CD14-positive monocyte (primary cell): Measurements from ENCODE around the gene DLEU7. TPM values are rescaled to one million over a fixed set of nuclear protein-coding genes. Genes with fewer than 3 reads are reported as not detected.

Experiments used
- DNase-seq, 3 donors: peaks; one replicate each; pipeline ENCODE4 v3.0.0-alpha.2; 2011 to 2022
- H2AFZ ChIP-seq: 2 replicates; pipeline ENCODE4 v1.6.0; 2012; ENCODE audit warnings: mild to moderate bottlenecking, low read depth, low read length, inconsistent platforms; ENCODE audit not compliant: insufficient read depth, poor library complexity, severe bottlenecking
- H3K27ac ChIP-seq, 2 donors: 1 replicate in 1 of 2; 2 replicates in 1 of 2; pipeline ENCODE4 v1.5.1; 2012 to 2013; ENCODE audit warnings: low read length in 2 of 2, control low read depth in 1 of 2, inconsistent platforms in 1 of 2, low read depth in 1 of 2, mild to moderate bottlenecking in 1 of 2
- H3K27me3 ChIP-seq, 2 donors: one replicate each; pipeline versions ENCODE4 v1.6.0 to v1.6.1; 2011 to 2013; ENCODE audit warnings: low read length in 2 of 2; ENCODE audit not compliant: control insufficient read depth in 2 of 2, insufficient read depth in 2 of 2
- H3K36me3 ChIP-seq, 2 donors: replicated peaks in 1 of 2; 1 replicate in 1 of 2; 2 replicates in 1 of 2; pipeline versions ENCODE4 v1.5.1 to v1.6.1; 2012 to 2013; ENCODE audit warnings: low read length in 2 of 2, control low read depth in 1 of 2, inconsistent platforms in 1 of 2, mild to moderate bottlenecking in 1 of 2; ENCODE audit not compliant: insufficient read depth in 2 of 2, control insufficient read depth in 1 of 2
- H3K4me1 ChIP-seq, 2 donors: 1 replicate in 1 of 2; 2 replicates in 1 of 2; pipeline versions ENCODE4 v1.5.1 to v1.6.1; 2012 to 2013; ENCODE audit warnings: low read length in 2 of 2, control low read depth in 1 of 2, inconsistent platforms in 1 of 2, mild to moderate bottlenecking in 1 of 2, moderate library complexity in 1 of 2; ENCODE audit not compliant: insufficient read depth in 2 of 2, control insufficient read depth in 1 of 2
- H3K4me2 ChIP-seq: replicated peaks from 2 replicates; pipeline ENCODE3; 2012; ENCODE audit warnings: low read length, moderate library complexity, mild to moderate bottlenecking; ENCODE audit not compliant: poor library complexity, severe bottlenecking; ENCODE audit errors: extremely low read depth
- H3K4me3 ChIP-seq, 3 experiments: fragments of 200-600 bp in 1 of 3; sonication (generic) in 1 of 3; replicated peaks in 1 of 3; 1 replicate in 2 of 3; 2 replicates in 1 of 3; pipeline ENCODE4 v1.5.1; 2011 to 2013; ENCODE audit warnings: low read length in 3 of 3, mild to moderate bottlenecking in 3 of 3, control low read depth in 2 of 3, low read depth in 2 of 3, inconsistent platforms in 1 of 3, moderate library complexity in 1 of 3
- H3K79me2 ChIP-seq: 2 replicates; pipeline ENCODE4 v1.6.0; 2012; ENCODE audit warnings: mild to moderate bottlenecking, control low read depth, inconsistent platforms, low read length, moderate library complexity; ENCODE audit not compliant: insufficient read depth
- H3K9ac ChIP-seq: 2 replicates; pipeline ENCODE4 v1.6.0; 2017; ENCODE audit warnings: low read length, mild to moderate bottlenecking; ENCODE audit not compliant: insufficient read depth, poor library complexity, severe bottlenecking
- H3K9me3 ChIP-seq, 2 donors: replicated peaks in 1 of 2; 1 replicate in 1 of 2; 2 replicates in 1 of 2; pipeline versions ENCODE4 v1.5.1 to v1.6.1; 2012 to 2013; ENCODE audit warnings: low read length in 2 of 2, control low read depth in 1 of 2; ENCODE audit not compliant: control insufficient read depth in 1 of 2, insufficient read depth in 1 of 2
- H4K20me1 ChIP-seq: 2 replicates; pipeline ENCODE4 v1.6.0; 2012; ENCODE audit warnings: mild to moderate bottlenecking, low read length, control low read depth, moderate library complexity; ENCODE audit not compliant: insufficient read depth
- H3K27ac Mint-ChIP-seq, 7 donors: one replicate each; pipeline ENCODE4 v1.8.0; 2020; ENCODE audit warnings: mild to moderate bottlenecking in 7 of 7, mixed read lengths in 7 of 7, moderate library complexity in 6 of 7, inconsistent platforms in 2 of 7
- H3K27me3 Mint-ChIP-seq, 3 donors: one replicate each; pipeline ENCODE4 v1.8.0; 2021 to 2022; ENCODE audit warnings: low read depth in 3 of 3, mild to moderate bottlenecking in 3 of 3, mixed read lengths in 3 of 3, moderate library complexity in 3 of 3, inconsistent platforms in 1 of 3
- H3K36me3 Mint-ChIP-seq, 2 donors: one replicate each; pipeline ENCODE4 v1.8.0; 2020; ENCODE audit warnings: mixed read lengths in 2 of 2, inconsistent platforms in 1 of 2, mild to moderate bottlenecking in 1 of 2
- H3K4me1 Mint-ChIP-seq: one replicate; pipeline ENCODE4 v1.8.0; 2020; ENCODE audit warnings: mild to moderate bottlenecking, mixed read lengths
- H3K4me3 Mint-ChIP-seq, 2 donors: one replicate each; pipeline ENCODE4 v1.8.0; 2020; ENCODE audit warnings: mild to moderate bottlenecking in 2 of 2, mixed read lengths in 2 of 2, moderate library complexity in 1 of 2
- H3K9me3 Mint-ChIP-seq, 7 donors: one replicate each; pipeline ENCODE4 v1.8.0; 2020 to 2022; ENCODE audit warnings: mixed read lengths in 7 of 7, mild to moderate bottlenecking in 6 of 7, moderate library complexity in 6 of 7, inconsistent platforms in 2 of 7
- CTCF ChIP-seq: fragments of 200-600 bp; IDR thresholded peaks from one replicate; pipeline ENCODE4 v1.8.0; 2022; ENCODE audit warnings: antibody characterized with exemption, mild to moderate bottlenecking
- WGBS: methylation state at CpG from one replicate; pipeline ENCODE4 v1.1.5; 2013; ENCODE audit warnings: missing lambda C conversion rate; ENCODE audit not compliant: insufficient coverage; 5-methylcytosine and 5-hydroxymethylcytosine counted together
- intact Hi-C, 2 donors: fragments of 100-400 bp; cut with micrococcal nuclease; formaldehyde crosslinking; loops; one replicate each; pipeline versions ENCODE4 v1.15.0 to v1.15.1; 2023
- polyA plus RNA-seq, 3 donors: library from polyadenylated mRNA; depleted of rRNA in 1 of 3; unstranded in 2 of 3; stranded (reverse) in 1 of 3; fragments of 300-500 nt in 2 of 3; fragments of >200 nt in 1 of 3; fragmentation: Illumina TruSeq in 2 of 3; gene quantifications; 1 replicate in 2 of 3; 2 replicates in 1 of 3; pipeline ENCODE4 v1.2.3, GENCODE V29; 2012 to 2021

Gene DLEU7
- polyA plus RNA-seq, 3 donors, result 1.4 to 16.1 (median 13.0) TPM

GRCh38 chr13:50797091-50797490 lies 46.4 kb downstream of the DLEU7 start:
- intact Hi-C loops, result loop anchor here in 1 of 2 donors (10.0 kb wide), 1 partner anchor 172 kb away; no protein-coding TSS in a partner anchor
- Histone ChIP-seq H3K79me2 (no peaks in the 10 kb centered on the region), H3K4me2 (no peak overlapping the region), H3K27me3 (no peaks in the 10 kb centered on the region), H4K20me1 (no peaks in the 10 kb centered on the region), H3K4me1 (peaks cover 18 to 30% of the 10 kb centered on the region in 2 donors), H3K4me3 (no peak overlapping the region), H3K9me3 (no peaks in the 10 kb centered on the region), H3K9ac (no peak overlapping the region), H3K27ac (no peak overlapping the region), H2AFZ (peak overlapping the region; percentile 16), H3K36me3 (no peaks in the 10 kb centered on the region)
- H3K4me1 Mint-ChIP-seq, result peaks cover 36% of the 10 kb centered on the region
- no peak overlapping the region for H3K27ac Mint-ChIP-seq
- DNase-seq, result no peak
- H3K9me3 Mint-ChIP-seq, result peaks cover 0 to 9% (median 0%) of the 10 kb centered on the region in 7 donors
- H3K4me3 Mint-ChIP-seq, result no peak overlapping the region
- peaks cover 0 to 8% of the 10 kb centered on the region in 2 donors for H3K36me3 Mint-ChIP-seq
- no peak for TF ChIP-seq CTCF
- H3K27me3 Mint-ChIP-seq, result peaks cover 0 to 2% (median 0%) of the 10 kb centered on the region in 3 donors
- 87% methylated on average over 3 of the region's 8 CpGs for WGBS

DNA sequence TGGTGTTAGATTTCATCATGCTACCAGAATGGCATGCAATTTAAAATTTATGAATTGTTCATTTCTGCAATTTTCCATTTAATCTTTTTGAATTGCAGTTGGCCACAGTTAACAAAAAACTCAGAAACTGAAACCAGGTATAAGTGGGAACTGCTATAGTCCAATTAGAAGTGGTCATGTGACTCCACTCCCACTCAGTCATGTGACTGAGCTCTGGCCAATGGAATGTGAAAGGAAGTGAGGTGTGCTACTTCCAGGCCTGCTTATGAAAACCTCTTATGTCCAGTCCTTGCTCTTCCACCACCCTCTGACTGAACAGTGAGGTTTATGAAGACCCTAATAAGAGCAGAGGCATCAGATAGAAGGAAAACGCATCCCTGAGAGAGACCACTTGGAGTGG lies 47.0 kb downstream of the DLEU7 start:
- H3K27me3 Mint-ChIP-seq, result peaks cover 0 to 2% (median 0%) of the 10 kb centered on the region in 3 donors
- Histone ChIP-seq H3K36me3 (no peaks in the 10 kb centered on the region), H3K4me1 (peaks cover 18 to 28% of the 10 kb centered on the region in 2 donors), H3K27me3 (no peaks in the 10 kb centered on the region), H3K4me2 (no peak overlapping the region), H2AFZ (no peak overlapping the region), H3K9ac (no peak overlapping the region), H3K9me3 (no peaks in the 10 kb centered on the region), H3K4me3 (no peak overlapping the region), H3K27ac (no peak overlapping the region), H4K20me1 (no peaks in the 10 kb centered on the region), H3K79me2 (no peaks in the 10 kb centered on the region)
- H3K9me3 Mint-ChIP-seq, result peaks cover 0 to 9% (median 0%) of the 10 kb centered on the region in 7 donors
- no peak overlapping the region for H3K27ac Mint-ChIP-seq
- peaks cover 0 to 8% of the 10 kb centered on the region in 2 donors for H3K36me3 Mint-ChIP-seq
- no peak for DNase-seq
- TF ChIP-seq CTCF, result no peak
- peaks cover 32% of the 10 kb centered on the region for H3K4me1 Mint-ChIP-seq
- no CpG with 5 or more reads among the region's 1 CpG for WGBS
- no peak overlapping the region for H3K4me3 Mint-ChIP-seq
- intact Hi-C loops, result loop anchor here in 1 of 2 donors (10.0 kb wide), 1 partner anchor 172 kb away; no protein-coding TSS in a partner anchor
